IPS-20b (cell line): ENCODE data around the gene MOCS2.

Source experiments
- H3K27ac ChIP-seq: one replicate; pipeline ENCODE4 v1.5.1; 2013; ENCODE audit warnings: low read length
- H3K27me3 ChIP-seq: 2 replicates; pipeline ENCODE4 v1.6.1; 2013; ENCODE audit warnings: mild to moderate bottlenecking, low read length, inconsistent platforms; ENCODE audit not compliant: insufficient read depth
- H3K36me3 ChIP-seq: 2 replicates; pipeline ENCODE4 v1.6.1; 2013; ENCODE audit warnings: low read depth, mild to moderate bottlenecking, inconsistent platforms, low read length, moderate library complexity; ENCODE audit not compliant: insufficient read depth
- H3K4me1 ChIP-seq: 2 replicates; pipeline ENCODE4 v1.6.1; 2013; ENCODE audit warnings: mild to moderate bottlenecking, control low read depth, inconsistent platforms, low read length, moderate library complexity; ENCODE audit not compliant: insufficient read depth
- H3K4me3 ChIP-seq: 2 replicates; pipeline ENCODE4 v1.5.1; 2013; ENCODE audit warnings: mild to moderate bottlenecking, low read length, inconsistent platforms
- H3K9ac ChIP-seq: 2 replicates; pipeline ENCODE4 v1.6.1; 2013; ENCODE audit warnings: low read depth, mild to moderate bottlenecking, inconsistent platforms, low read length, moderate library complexity
- H3K9me3 ChIP-seq: 2 replicates; pipeline ENCODE4 v1.6.1; 2013; ENCODE audit warnings: mild to moderate bottlenecking, low read depth, low read length, inconsistent platforms; ENCODE audit not compliant: insufficient read depth

The MOCS2 gene

GRCh38 chr5:53091289-53091688 is 18.3 kb downstream of the MOCS2 start:
- H3K36me3 ChIP-seq: no peaks in the 10 kb centered on the region
- H3K27me3 ChIP-seq: no peaks in the 10 kb centered on the region
- H3K9ac ChIP-seq: no peak overlapping the region
- no peaks in the 10 kb centered on the region for H3K9me3 ChIP-seq
- no peaks in the 10 kb centered on the region for H3K4me1 ChIP-seq
- H3K4me3 ChIP-seq: no peak overlapping the region
- H3K27ac ChIP-seq: no peak overlapping the region

GRCh38 chr5:53090229-53090628 is 19.3 kb downstream of the MOCS2 start:
- no peaks in the 10 kb centered on the region for H3K27me3 ChIP-seq
- no peak overlapping the region for H3K27ac ChIP-seq
- no peaks in the 10 kb centered on the region for H3K36me3 ChIP-seq
- H3K9me3 ChIP-seq: no peaks in the 10 kb centered on the region
- H3K4me3 ChIP-seq: no peak overlapping the region
- H3K9ac ChIP-seq: no peak overlapping the region
- no peaks in the 10 kb centered on the region for H3K4me1 ChIP-seq

- Histone ChIP-seq H3K9ac (no peak overlapping the region), H3K27me3 (no peaks in the 10 kb centered on the region), H3K36me3 (no peaks in the 10 kb centered on the region), H3K4me1 (no peaks in the 10 kb centered on the region), H3K27ac (no peak overlapping the region), H3K9me3 (no peaks in the 10 kb centered on the region), H3K4me3 (no peak overlapping the region)
These were observed 20.0 kb downstream of the MOCS2 start for GRCh38 chr5:53089481-53089991.

- Histone ChIP-seq H3K4me1 (no peaks in the 10 kb centered on the region), H3K9me3 (no peaks in the 10 kb centered on the region), H3K27ac (no peak overlapping the region), H3K9ac (no peak overlapping the region), H3K36me3 (no peaks in the 10 kb centered on the region), H3K27me3 (no peaks in the 10 kb centered on the region), H3K4me3 (no peak overlapping the region)
These were observed 21.9 kb downstream of the MOCS2 start for GRCh38 chr5:53087621-53088121.

GRCh38 chr5:53087171-53087570 is 22.4 kb downstream of the MOCS2 start:
- H3K36me3 ChIP-seq: no peaks in the 10 kb centered on the region
- H3K27me3 ChIP-seq: no peaks in the 10 kb centered on the region
- no peak overlapping the region for H3K9ac ChIP-seq
- H3K9me3 ChIP-seq: no peaks in the 10 kb centered on the region
- no peaks in the 10 kb centered on the region for H3K4me1 ChIP-seq
- no peak overlapping the region for H3K27ac ChIP-seq
- no peak overlapping the region for H3K4me3 ChIP-seq

GRCh38 chr5:53084546-53085255 is 24.9 kb downstream of the MOCS2 start:
- no peaks in the 10 kb centered on the region for H3K27me3 ChIP-seq
- H3K4me3 ChIP-seq: no peak overlapping the region
- no peaks in the 10 kb centered on the region; the same call in 1 of the 2 replicates for H3K36me3 ChIP-seq
- H3K27ac ChIP-seq: no peak overlapping the region
- H3K9me3 ChIP-seq: no peaks in the 10 kb centered on the region
- H3K9ac ChIP-seq: no peak overlapping the region
- H3K4me1 ChIP-seq: no peaks in the 10 kb centered on the region

GRCh38 chr5:53083927-53084326 is 25.6 kb downstream of the MOCS2 start:
- Histone ChIP-seq H3K9me3 (no peaks in the 10 kb centered on the region), H3K36me3 (no peaks in the 10 kb centered on the region; the same call in 1 of the 2 replicates), H3K4me3 (no peak overlapping the region), H3K27me3 (no peaks in the 10 kb centered on the region), H3K27ac (no peak overlapping the region), H3K9ac (no peak overlapping the region), H3K4me1 (no peaks in the 10 kb centered on the region)

GRCh38 chr5:53080271-53080670 is 29.3 kb downstream of the MOCS2 start:
- H3K27me3 ChIP-seq: no peaks in the 10 kb centered on the region
- H3K4me3 ChIP-seq: no peak overlapping the region
- no peaks in the 10 kb centered on the region; the same call in none of the 2 replicates for H3K36me3 ChIP-seq
- no peak overlapping the region for H3K9ac ChIP-seq
- H3K9me3 ChIP-seq: no peaks in the 10 kb centered on the region
- H3K27ac ChIP-seq: no peak overlapping the region
- no peaks in the 10 kb centered on the region for H3K4me1 ChIP-seq

GRCh38 chr5:53076014-53076583 is 33.5 kb downstream of the MOCS2 start:
- Histone ChIP-seq H3K4me1 (no peaks in the 10 kb centered on the region), H3K27ac (no peak overlapping the region), H3K4me3 (no peak overlapping the region), H3K36me3 (no peaks in the 10 kb centered on the region; the same call in none of the 2 replicates), H3K9ac (no peak overlapping the region), H3K9me3 (no peaks in the 10 kb centered on the region), H3K27me3 (no peaks in the 10 kb centered on the region)

GRCh38 chr5:53073348-53073747 is 36.2 kb downstream of the MOCS2 start:
- Histone ChIP-seq H3K9me3 (no peaks in the 10 kb centered on the region), H3K4me1 (no peaks in the 10 kb centered on the region), H3K27ac (no peak overlapping the region), H3K4me3 (no peak overlapping the region), H3K27me3 (no peaks in the 10 kb centered on the region), H3K9ac (no peak overlapping the region), H3K36me3 (no peaks in the 10 kb centered on the region; the same call in 1 of the 2 replicates)

GRCh38 chr5:53071738-53072137 is 37.8 kb downstream of the MOCS2 start:
- no peaks in the 10 kb centered on the region; the same call in 1 of the 2 replicates for H3K36me3 ChIP-seq
- no peak overlapping the region for H3K27ac ChIP-seq
- H3K27me3 ChIP-seq: no peaks in the 10 kb centered on the region
- H3K4me1 ChIP-seq: no peaks in the 10 kb centered on the region
- no peaks in the 10 kb centered on the region for H3K9me3 ChIP-seq
- H3K4me3 ChIP-seq: no peak overlapping the region
- H3K9ac ChIP-seq: no peak overlapping the region

GRCh38 chr5:53071298-53071697 is 38.3 kb downstream of the MOCS2 start:
- H3K36me3 ChIP-seq: no peaks in the 10 kb centered on the region; the same call in 1 of the 2 replicates
- no peaks in the 10 kb centered on the region for H3K9me3 ChIP-seq
- H3K9ac ChIP-seq: no peak overlapping the region
- H3K4me1 ChIP-seq: no peaks in the 10 kb centered on the region
- no peaks in the 10 kb centered on the region for H3K27me3 ChIP-seq
- no peak overlapping the region for H3K4me3 ChIP-seq
- no peak overlapping the region for H3K27ac ChIP-seq
